GM19372 (cell line): ENCODE measurements around the gene ZGLP1.

Experiments
- ATAC-seq: cut with Tn5 transposase; IDR thresholded peaks from one replicate; pipeline ENCODE4 v1.9.1; 2021; ENCODE audit warnings: mild to moderate bottlenecking, low read depth, moderate library complexity; ENCODE audit not compliant: unreplicated experiment

The ZGLP1 gene

GRCh38 chr19:10295847-10296591 is 13.6 kb downstream of the ZGLP1 start:
- ATAC-seq = no peak

GRCh38 chr19:10295305-10295846 is 14.2 kb downstream of the ZGLP1 start:
- no peak for ATAC-seq

GRCh38 chr19:10294368-10294697 is 15.3 kb downstream of the ZGLP1 start:
- ATAC-seq = no peak

- ATAC-seq = no peak
Measured at GRCh38 chr19:10293637-10294367, 15.8 kb downstream of the ZGLP1 start.

DNA sequence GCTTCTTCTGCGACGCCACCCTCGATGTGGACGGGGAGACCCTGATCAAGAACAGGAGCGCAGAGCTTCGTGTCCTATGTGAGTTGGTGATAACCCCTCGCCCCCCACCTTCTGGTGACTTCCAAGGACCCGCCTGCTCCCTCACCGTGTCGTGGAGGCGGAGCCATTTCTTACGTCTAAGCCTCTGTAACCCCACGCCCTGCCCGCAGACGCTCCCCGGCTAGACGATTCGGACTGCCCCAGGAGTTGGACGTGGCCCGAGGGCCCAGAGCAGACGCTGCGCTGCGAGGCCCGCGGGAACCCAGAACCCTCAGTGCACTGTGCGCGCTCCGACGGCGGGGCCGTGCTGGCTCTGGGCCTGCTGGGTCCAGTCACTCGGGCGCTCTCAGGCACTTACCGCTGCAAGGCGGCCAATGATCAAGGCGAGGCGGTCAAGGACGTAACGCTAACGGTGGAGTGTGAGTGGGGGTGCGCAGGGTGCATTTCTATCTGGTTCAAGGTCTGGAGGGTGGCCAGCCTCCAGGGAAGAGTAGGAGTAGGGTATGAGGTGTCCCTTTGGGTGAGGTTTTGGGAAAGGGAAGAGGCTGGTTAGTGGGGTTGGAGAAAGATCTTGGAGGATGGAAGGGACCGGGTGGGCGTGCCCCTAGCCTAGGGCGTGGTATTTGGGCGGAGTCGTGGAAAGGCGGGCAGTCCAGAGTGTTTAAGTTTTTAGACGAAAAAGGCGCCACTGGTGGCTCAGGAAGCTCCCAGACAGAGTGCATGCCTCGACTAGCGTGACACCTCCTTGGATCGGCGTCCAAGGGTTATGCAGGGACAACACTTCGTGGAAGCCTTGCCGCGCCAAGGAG is 16.6 kb downstream of the ZGLP1 start:
- ATAC-seq = no peak

DNA sequence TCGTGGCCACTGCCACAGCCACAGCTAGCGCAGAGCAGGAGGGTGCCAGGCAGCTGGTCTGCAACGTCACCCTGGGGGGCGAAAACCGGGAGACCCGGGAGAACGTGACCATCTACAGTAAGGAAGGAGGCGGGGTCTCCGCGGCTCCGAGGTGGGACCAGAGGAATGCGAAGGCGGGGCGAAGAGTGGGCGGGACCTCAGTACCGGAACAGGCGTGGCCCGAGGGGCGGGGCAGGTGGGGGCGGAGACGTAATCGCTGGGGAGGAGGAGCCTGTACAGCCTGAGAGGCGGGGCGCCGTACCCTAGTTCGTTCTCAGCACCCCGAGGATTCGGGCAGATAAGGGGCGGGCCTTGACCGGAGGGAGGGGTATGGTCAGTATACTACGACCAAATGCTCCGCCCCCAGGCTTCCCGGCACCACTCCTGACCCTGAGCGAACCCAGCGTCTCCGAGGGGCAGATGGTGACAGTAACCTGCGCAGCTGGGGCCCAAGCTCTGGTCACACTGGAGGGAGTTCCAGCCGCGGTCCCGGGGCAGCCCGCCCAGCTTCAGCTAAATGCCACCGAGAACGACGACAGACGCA is 17.3 kb downstream of the ZGLP1 start:
- no peak for ATAC-seq

DNA sequence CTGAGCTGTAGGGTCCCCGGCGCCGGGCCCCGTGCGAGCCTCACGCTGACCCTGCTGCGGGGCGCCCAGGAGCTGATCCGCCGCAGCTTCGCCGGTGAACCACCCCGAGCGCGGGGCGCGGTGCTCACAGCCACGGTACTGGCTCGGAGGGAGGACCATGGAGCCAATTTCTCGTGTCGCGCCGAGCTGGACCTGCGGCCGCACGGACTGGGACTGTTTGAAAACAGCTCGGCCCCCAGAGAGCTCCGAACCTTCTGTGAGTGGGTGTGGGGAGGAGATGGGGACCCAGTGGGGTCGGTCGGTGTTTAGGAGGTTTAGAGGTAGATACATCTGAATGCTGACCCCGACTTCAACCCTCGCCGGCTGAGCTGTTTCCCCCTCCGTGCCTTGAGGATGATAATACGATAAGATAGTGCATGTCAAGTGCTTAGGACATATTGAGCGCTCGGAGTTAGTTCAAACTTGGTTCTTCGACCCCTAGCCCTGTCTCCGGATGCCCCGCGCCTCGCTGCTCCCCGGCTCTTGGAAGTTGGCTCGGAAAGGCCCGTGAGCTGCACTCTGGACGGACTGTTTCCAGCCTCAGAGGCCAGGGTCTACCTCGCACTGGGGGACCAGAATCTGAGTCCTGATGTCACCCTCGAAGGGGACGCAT is 17.9 kb downstream of the ZGLP1 start:
- ATAC-seq = no peak

- no peak for ATAC-seq
Measured at GRCh38 chr19:10290876-10291553, 18.6 kb downstream of the ZGLP1 start.

DNA sequence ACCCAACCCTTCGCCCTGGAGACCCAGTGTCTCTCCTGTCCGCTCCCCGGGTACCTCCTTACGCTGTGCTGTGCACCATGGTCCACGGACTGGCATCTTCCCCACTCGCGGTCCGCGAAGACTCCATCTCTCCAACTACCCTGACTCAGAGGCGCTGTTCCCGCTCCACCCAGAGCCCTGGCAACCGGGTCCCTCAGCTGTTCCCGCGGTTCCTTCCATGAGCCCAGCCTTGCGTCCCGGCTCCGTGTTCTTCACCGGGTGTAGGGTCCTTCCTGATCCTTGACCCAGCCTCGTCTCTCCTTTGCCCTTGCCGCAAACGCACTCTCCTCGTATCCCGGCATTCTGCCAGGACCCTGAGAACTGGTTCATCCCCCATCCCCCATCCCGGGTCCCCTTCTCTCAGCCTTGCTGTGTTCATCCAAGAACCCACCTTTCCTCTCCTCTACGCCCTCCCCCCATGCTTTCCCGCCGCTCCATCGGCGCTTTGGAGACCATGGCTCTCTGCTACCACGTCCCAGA is 19.2 kb downstream of the ZGLP1 start:
- no peak for ATAC-seq

GRCh38 chr19:10289836-10290356 is 19.7 kb downstream of the ZGLP1 start, which contains the start of gene ICAM5:
Gene ICAM5, plus strand, starts transcription at chr19:10289952. Its CDS starts 92 bp downstream, at chr19:10290044.
- no peak for ATAC-seq

- no peak for ATAC-seq
Measured at GRCh38 chr19:10289167-10289835, 20.3 kb downstream of the ZGLP1 start.

DNA sequence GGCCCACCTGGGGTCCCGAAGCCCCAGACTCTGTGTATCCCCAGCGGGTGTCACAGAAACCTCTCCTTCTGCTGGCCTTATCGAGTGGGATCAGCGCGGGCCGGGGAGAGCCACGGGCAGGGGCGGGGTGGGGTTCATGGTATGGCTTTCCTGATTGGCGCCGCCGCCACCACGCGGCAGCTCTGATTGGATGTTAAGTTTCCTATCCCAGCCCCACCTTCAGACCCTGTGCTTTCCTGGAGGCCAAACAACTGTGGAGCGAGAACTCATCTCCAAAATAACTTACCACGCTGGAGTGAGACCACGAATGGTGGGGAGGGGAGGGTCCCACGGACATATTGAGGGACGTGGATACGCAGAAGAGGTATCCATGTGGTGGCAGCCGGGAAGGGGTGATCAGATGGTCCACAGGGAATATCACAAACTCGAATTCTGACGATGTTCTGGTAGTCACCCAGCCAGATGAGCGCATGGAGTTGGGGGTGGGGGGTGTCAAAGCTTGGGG is 20.9 kb downstream of the ZGLP1 start:
- ATAC-seq = no peak

DNA sequence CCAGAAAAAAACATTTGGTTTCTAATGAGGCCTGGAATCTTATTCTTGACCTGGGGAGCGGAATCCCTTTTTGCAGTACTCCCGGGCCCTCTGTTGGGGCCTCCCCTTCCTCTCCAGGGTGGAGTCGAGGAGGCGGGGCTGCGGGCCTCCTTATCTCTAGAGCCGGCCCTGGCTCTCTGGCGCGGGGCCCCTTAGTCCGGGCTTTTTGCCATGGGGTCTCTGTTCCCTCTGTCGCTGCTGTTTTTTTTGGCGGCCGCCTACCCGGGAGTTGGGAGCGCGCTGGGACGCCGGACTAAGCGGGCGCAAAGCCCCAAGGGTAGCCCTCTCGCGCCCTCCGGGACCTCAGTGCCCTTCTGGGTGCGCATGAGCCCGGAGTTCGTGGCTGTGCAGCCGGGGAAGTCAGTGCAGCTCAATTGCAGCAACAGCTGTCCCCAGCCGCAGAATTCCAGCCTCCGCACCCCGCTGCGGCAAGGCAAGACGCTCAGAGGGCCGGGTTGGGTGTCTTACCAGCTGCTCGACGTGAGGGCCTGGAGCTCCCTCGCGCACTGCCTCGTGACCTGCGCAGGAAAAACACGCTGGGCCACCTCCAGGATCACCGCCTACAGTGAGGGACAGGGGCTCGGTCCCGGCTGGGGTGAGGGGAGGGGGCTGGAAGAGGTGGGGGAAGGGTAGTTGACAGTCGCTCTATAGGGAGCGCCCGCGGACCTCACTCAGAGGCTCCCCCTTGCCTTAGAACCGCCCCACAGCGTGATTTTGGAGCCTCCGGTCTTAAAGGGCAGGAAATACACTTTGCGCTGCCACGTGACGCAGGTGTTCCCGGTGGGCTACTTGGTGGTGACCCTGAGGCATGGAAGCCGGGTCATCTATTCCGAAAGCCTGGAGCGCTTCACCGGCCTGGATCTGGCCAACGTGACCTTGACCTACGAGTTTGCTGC is 22.5 kb downstream of the ZGLP1 start, which contains the start of gene ICAM4:
Gene ICAM4 (plus strand): TSS at position 153 of the 935 bp plus-strand sequence. CDS start 58 bp downstream, at position 211.
- ATAC-seq = no peak

DNA sequence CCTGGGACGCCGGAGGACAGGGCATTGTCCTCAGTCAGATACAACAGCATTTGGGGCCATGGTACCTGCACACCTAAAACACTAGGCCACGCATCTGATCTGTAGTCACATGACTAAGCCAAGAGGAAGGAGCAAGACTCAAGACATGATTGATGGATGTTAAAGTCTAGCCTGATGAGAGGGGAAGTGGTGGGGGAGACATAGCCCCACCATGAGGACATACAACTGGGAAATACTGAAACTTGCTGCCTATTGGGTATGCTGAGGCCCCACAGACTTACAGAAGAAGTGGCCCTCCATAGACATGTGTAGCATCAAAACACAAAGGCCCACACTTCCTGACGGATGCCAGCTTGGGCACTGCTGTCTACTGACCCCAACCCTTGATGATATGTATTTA is 24.2 kb downstream of the ZGLP1 start:
- ATAC-seq = no peak

DNA sequence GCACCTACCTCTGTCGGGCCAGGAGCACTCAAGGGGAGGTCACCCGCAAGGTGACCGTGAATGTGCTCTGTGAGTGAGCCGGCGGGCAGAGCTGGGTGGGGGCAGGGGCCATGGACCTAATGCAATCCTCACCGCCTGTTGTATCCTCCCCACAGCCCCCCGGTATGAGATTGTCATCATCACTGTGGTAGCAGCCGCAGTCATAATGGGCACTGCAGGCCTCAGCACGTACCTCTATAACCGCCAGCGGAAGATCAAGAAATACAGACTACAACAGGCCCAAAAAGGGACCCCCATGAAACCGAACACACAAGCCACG is 24.7 kb downstream of the ZGLP1 start:
- ATAC-seq = no peak

- no peak for ATAC-seq
Measured at GRCh38 chr19:10284065-10284959, 25.3 kb downstream of the ZGLP1 start.
